DMS 273 treated with DMSO at 0.1 percent for 48 hours (cell line): ENCODE data around the gene CDH2.

Source experiments
- DNase-seq: peaks from one replicate; lab custom pipeline; 2025; lab: John Stamatoyannopoulos, UW

The CDH2 gene

GRCh38 chr18:28127763-28128658 lies 48.9 kb downstream of the CDH2 start:
- DNase-seq: no peak

- DNase-seq: no peak
Measured at GRCh38 chr18:28127228-28127627, 49.7 kb downstream of the CDH2 start.

- no peak for DNase-seq
Measured at GRCh38 chr18:28126768-28127167, 50.2 kb downstream of the CDH2 start.

- no peak for DNase-seq
Measured at GRCh38 chr18:28125051-28125450, 51.9 kb downstream of the CDH2 start.

GRCh38 chr18:28124131-28125029 lies 52.5 kb downstream of the CDH2 start:
- DNase-seq: no peak

GRCh38 chr18:28123401-28124030 lies 53.4 kb downstream of the CDH2 start:
- no peak for DNase-seq

GRCh38 chr18:28120828-28121515 lies 56.0 kb downstream of the CDH2 start:
- no peak for DNase-seq

GRCh38 chr18:28116461-28116860 lies 60.5 kb downstream of the CDH2 start:
- no peak for DNase-seq

- DNase-seq: no peak
Measured at GRCh38 chr18:28115149-28115550, 61.8 kb downstream of the CDH2 start.

- DNase-seq: no peak
Measured at GRCh38 chr18:28114472-28114871, 62.5 kb downstream of the CDH2 start.

GRCh38 chr18:28113271-28114029 lies 63.5 kb downstream of the CDH2 start:
- DNase-seq: no peak

GRCh38 chr18:28112056-28112470 lies 64.9 kb downstream of the CDH2 start:
- no peak for DNase-seq

GRCh38 chr18:28110924-28111323 lies 66.0 kb downstream of the CDH2 start:
- no peak for DNase-seq

- no peak for DNase-seq
Measured at GRCh38 chr18:28109781-28110560, 67.0 kb downstream of the CDH2 start.

GRCh38 chr18:28108814-28109213 lies 68.1 kb downstream of the CDH2 start:
- no peak for DNase-seq

- DNase-seq: no peak
Measured at GRCh38 chr18:28108254-28108653, 68.7 kb downstream of the CDH2 start.

GRCh38 chr18:28099237-28099636 lies 77.7 kb downstream of the CDH2 start:
- no peak for DNase-seq

GRCh38 chr18:28095631-28096030 lies 81.3 kb downstream of the CDH2 start:
- no peak for DNase-seq

- no peak for DNase-seq
Measured at GRCh38 chr18:28095041-28095440, 81.9 kb downstream of the CDH2 start.

- DNase-seq: no peak
Measured at GRCh38 chr18:28091197-28091596, 85.7 kb downstream of the CDH2 start.
